ENCODE measurements around the gene DIP2C.
A peak's percentile ranks its signal among the peaks of the same experiment; 100 is the strongest.
"Not testable (repeated sequence)": the region's sequence is repeated elsewhere in the genome, so short reads cannot be mapped to it uniquely, and the experiment has no call there.

DIP2C gene

GRCh38 chr10:659688-660141 lies 29.8 kb downstream of the DIP2C start:
- no peak for DNase-seq

DNA sequence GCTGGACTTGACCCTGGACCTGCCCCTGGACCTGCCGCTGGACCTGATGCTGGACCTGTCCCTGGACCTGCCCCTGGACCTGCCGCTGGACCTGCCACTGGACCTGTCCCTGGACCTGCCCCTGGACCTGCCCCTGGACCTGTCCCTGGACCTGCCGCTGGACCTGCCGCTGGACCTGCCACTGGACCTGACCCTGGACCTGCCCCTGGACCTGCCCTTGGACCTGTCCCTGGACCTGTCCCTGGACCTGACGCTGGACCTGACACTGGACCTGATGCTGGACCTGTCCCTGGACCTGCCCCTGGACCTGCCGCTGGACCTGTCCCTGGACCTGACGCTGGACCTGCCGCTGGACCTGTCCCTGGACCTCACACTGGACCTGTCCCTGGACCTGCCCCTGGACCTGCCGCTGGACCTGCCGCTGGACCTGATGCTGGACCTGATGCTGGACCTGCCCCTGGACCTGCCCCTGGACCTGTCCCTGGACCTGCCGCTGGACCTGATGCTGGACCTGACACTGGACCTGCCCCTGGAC lies 31.6 kb downstream of the DIP2C start:
- not testable (repeated sequence) for DNase-seq

GRCh38 chr10:656883-657282 lies 32.6 kb downstream of the DIP2C start:
- DNase-seq = no peak

DNA sequence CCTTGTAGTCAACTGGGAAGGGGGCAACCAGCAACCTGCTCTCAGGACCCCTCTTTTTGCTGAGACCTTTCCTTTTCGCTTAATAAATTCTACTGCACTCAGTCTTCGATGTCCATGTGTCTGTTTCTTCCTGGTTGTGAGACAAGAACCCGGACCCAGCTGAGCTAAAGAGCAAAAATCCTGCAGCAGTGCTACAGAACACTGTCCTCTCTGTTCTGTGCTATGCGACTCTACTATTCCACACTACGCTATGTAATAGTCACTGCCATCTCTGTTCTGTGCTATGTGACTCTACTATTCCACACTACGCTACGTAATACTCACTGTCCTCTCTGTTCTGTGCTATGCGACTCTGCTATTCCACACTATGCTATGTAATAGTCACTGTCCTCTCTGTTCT lies 34.3 kb downstream of the DIP2C start:
- no peak for DNase-seq

DNA sequence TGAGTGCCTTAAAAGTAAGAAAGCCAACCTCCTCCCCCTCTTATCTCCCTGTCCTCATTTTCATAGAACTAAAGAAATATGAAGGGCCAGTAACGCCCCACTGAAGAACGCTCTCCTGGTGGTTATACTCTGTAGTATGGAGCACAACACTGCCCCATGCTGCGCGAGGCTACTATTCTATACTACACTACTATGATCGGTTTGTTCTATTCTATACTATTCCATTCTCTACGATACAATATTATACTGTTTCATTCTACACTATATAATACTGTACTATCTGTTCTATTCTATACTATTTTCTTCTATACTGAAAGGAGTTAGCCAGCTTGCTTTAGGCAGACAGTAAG lies 34.8 kb downstream of the DIP2C start:
- no peak for DNase-seq

DNA sequence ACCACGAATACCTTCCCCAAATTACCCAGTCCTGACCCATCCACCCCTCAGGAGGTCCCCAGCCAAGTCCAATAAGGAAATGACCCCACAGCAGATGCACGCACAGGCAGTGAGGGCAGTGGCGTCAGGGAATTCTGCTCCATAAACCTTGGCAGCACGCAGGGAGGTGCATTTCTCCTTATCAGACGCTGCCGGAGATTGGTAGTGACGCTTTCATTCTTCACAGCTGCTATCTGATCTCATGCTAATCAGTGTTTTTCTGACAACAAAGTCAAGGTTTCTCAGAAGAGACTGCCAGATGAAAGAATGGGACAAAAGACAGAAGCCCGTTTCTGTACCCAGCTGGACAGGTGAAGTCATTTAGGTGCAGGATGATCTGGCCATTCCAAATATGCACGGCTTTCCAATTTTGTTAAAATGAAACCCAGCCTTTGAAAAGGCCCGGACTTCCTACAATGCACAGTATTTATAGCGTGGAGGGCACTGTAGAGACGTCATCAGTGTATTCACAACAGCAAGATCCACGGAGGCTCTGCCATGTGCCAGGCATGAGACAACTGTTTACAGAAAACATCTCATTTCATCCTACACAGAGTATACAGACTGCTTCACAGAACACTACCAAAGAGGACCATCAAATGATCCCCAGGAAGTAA lies 35.3 kb downstream of the DIP2C start:
- no peak for DNase-seq

GRCh38 chr10:652832-653459 lies 36.5 kb downstream of the DIP2C start:
- not testable (repeated sequence) for DNase-seq

GRCh38 chr10:652233-652632 lies 37.2 kb downstream of the DIP2C start:
- DNase-seq = no peak

GRCh38 chr10:651692-652091 lies 37.8 kb downstream of the DIP2C start:
- no peak for DNase-seq

DNA sequence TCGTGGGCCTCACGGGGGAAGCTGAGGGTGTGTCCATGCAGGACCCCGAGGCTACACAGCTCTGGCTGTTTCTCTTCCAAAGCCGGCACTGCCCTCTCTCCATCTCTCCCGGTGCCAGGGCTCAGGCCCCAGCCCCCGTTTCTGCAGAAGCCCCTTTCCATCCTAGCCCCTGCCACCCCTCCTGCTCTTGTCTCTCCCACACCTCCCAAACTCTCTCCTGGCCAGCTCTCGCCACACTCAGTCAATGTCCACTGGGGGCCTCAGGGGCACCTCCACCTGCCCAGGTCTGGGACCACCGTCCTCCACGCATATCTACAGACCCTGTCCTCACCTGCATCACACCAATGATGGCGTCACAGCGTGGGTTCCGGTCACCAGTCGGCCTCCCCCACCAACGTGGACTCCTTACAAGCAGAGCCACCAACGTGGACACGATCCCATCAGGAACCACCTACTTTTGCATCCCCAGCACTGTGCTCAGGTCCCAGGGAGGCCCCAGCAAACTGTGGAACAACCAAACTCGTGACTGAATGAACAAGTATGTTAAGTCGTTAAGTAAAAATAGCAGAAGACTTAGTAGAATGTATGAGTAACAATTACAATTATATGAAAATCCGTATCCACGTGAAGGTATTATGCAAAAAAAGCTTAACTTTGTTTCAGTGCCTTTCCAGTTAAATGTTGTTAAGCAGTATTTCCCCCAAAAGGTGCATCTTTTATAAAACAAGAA lies 38.4 kb downstream of the DIP2C start:
- no peak for DNase-seq

- DNase-seq = no peak
Observed at GRCh38 chr10:650441-650851, 39.0 kb downstream of the DIP2C start.

GRCh38 chr10:649798-650440 lies 39.5 kb downstream of the DIP2C start:
- peak; percentile 68 for DNase-seq

DNA sequence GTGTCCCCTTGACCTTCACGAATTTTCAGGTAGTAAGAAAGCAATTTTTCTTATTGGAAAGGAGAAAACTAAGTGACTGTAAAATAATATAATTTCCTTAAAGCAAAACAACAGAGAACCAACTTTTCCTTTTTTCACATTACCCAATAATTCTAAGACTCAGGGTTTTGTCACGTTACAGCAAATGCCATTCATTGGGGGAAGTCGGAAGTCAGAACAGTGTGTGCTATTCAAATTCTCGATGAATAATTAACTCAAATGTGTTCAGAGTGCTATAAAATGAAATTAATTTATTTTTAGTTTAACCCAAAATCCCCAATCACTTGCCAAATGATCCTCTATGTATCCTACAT lies 40.0 kb downstream of the DIP2C start:
- peak; percentile 28 for DNase-seq

GRCh38 chr10:647019-647418 lies 42.4 kb downstream of the DIP2C start:
- not testable (repeated sequence) for DNase-seq

DNA sequence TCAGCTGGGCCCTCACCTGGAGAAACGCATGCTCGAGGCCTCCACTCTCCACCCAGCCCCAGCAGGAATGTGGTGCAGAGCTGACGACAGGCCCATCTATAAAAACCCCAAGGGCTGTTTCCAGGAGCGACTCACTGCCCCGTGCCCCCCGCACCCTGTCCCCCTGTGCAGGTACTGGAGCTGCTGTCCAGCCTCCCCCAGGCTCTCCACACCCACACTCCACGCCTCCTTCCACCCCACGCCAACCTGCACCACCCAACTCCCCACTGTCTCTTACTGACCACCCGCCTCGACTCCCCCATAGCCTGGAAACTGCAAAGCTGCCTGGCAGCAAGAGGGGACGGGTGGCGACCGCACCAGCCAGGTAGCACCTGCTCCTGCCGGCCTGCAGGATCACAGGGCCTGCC lies 43.3 kb downstream of the DIP2C start:
- no peak for DNase-seq

GRCh38 chr10:644943-645334 lies 44.5 kb downstream of the DIP2C start:
- DNase-seq = no peak

- no peak for DNase-seq
Observed at GRCh38 chr10:644076-644942, 45.2 kb downstream of the DIP2C start.

GRCh38 chr10:642186-642890 lies 47.1 kb downstream of the DIP2C start:
- DNase-seq = no peak

DNA sequence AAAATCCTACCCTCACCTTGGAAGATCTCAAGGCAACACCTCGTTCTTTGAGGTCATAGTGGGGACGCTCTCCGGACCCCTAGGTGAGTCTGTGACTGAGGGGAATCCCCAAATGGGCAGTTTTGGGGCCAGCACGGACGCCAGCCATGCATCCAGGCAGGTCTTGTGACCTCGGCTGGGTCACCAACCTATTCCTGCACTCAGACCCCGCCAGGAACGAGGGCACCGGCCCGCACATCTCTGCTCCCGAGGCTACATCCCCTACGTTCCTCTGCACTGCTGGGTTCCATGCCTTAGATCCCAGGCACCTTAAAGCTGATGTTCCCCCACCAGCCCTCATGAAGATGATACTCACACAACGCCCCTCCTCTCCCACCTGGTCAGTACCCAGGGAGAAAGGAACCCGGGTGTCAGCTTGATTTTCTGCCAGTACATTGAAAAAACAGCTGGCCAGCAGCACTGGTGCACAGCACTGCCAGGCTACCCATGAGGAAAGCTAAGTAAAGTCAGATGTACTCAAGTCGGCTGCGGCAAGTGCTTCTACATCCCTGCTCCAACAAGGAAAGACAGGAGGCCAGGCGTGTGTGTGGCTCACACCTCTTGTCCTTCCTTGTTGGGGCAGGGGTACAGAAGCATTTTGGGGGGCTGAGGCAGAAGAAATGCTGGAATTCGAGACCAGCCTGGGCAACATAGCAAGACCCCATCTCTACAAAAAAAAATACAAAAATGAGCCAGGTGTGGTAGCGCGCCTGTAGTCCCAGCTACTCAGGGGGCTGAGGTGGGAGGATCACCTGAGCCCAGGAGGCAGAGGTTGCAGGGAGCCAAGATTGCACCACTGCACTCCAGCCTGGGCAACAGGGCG lies 48.1 kb downstream of the DIP2C start:
- no peak for DNase-seq

DNA sequence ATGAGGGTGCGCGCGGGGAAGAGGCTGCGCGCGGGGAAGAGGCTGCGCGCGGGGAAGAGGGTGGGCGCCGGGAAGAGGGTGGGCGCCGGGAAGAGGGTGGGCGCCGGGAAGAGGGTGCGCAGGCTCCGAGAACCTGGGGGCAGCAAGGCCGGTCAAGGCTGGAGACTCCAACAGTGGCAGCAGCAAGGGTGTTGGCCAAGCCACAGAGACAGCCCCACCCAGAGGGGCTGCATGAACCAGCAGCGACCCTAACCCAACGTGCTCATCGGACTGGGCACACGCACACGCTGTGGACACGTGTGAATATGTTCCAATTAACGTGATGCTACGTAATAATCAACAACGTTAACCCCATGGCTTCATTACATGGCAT lies 48.8 kb downstream of the DIP2C start:
- DNase-seq = no peak

All from NCI-H774 (cell line).